GM12878 (cell line): Measurements from ENCODE around the gene ZFTA. TPM values are rescaled to one million over a fixed set of nuclear protein-coding genes. Genes with fewer than 3 reads are reported as not detected.

Experiments
- ATAC-seq: fragments of 200-7000 bp; cut with Tn5 transposase; 3 replicates; pipeline ENCODE4 v1.9.1; 2020; ENCODE audit warnings: mild to moderate bottlenecking, moderate library complexity
- BruUV-seq: library from RNA; stranded (reverse); fragments of 400-500 nt; replicated peaks from 2 replicates; lab custom pipeline; 2021; lab: Mats Ljungman, UMichigan
- CTCF ChIA-PET: fragments of 300-600 bp; sonication (Branson Sonifier 250); formaldehyde crosslinking; extraction: SDS; loops from one replicate; lab custom pipeline; 2021; ENCODE audit warnings: inconsistent platforms; lab: Yijun Ruan, JAX
- POLR2A ChIA-PET: fragments of 350-600 bp; formaldehyde crosslinking; extraction: SDS; loops from one replicate; lab custom pipeline; 2021; ENCODE audit warnings: inconsistent platforms; lab: Charles Lee
- RAD21 ChIA-PET: fragments of 300-600 bp; sonication (Branson Sonifier 250); formaldehyde crosslinking; loops from one replicate; lab custom pipeline; 2023; ENCODE audit warnings: antibody characterized with exemption; ENCODE audit not compliant: unreplicated experiment; lab: Charles Lee
- SMC1A ChIA-PET: fragments of 300-600 bp; sonication (Branson Sonifier 250); formaldehyde crosslinking; loops from one replicate; lab custom pipeline; 2023; ENCODE audit not compliant: unreplicated experiment, uncharacterized antibody; lab: Charles Lee
- DNase-seq: peaks from one replicate; pipeline ENCODE4 v3.0.0-alpha.2; 2011; ENCODE audit warnings: low read depth, low spot score
- FAIRE-seq: peaks from 3 replicates; lab custom pipeline; 2011; peaks lifted over from hg19 to GRCh38; lab: Jason Lieb, UNC
- H2AFZ ChIP-seq: 2 replicates; pipeline ENCODE4 v1.6.0; 2011; ENCODE audit warnings: low read depth, low read length, control low read depth; ENCODE audit not compliant: control insufficient read depth
- H3K27ac ChIP-seq: 2 replicates; pipeline ENCODE4 v1.5.1; 2011; ENCODE audit warnings: control low read depth; ENCODE audit not compliant: control insufficient read depth, insufficient read depth
- H3K27me3 ChIP-seq, 2 experiments: replicated peaks in 1 of 2; 2 replicates each; pipeline versions ENCODE4 v1.6.0 to v1.6.1; 2011; ENCODE audit warnings: low read length in 1 of 2; ENCODE audit not compliant: control insufficient read depth in 2 of 2, insufficient read depth in 2 of 2
- H3K36me3 ChIP-seq, 2 experiments: 2 replicates each; pipeline ENCODE4 v1.5.1; 2011; ENCODE audit warnings: low read length in 1 of 2; ENCODE audit not compliant: control insufficient read depth in 2 of 2, insufficient read depth in 2 of 2
- H3K4me1 ChIP-seq: 2 replicates; pipeline ENCODE4 v1.6.1; 2011; ENCODE audit warnings: mild to moderate bottlenecking, low read length, moderate library complexity, mixed read lengths; ENCODE audit not compliant: control insufficient read depth, insufficient read depth
- H3K4me2 ChIP-seq: 2 replicates; pipeline ENCODE4 v1.6.0; 2011; ENCODE audit warnings: control low read depth; ENCODE audit not compliant: control insufficient read depth, insufficient read depth
- H3K4me3 ChIP-seq: fragments of 200-600 bp; sonication (generic); 2 replicates; pipeline ENCODE4 v1.5.1; 2016
- H3K79me2 ChIP-seq: 2 replicates; pipeline ENCODE4 v1.6.0; 2011; ENCODE audit warnings: low read length; ENCODE audit not compliant: control insufficient read depth, insufficient read depth
- H3K9ac ChIP-seq: 2 replicates; pipeline ENCODE4 v1.8.0; 2011; ENCODE audit warnings: low read length, control low read depth, mixed read lengths; ENCODE audit not compliant: control insufficient read depth, insufficient read depth
- H3K9me3 ChIP-seq: replicated peaks from 3 replicates; pipeline ENCODE4 v1.5.1; 2011; ENCODE audit warnings: mild to moderate bottlenecking, low read length; ENCODE audit not compliant: control insufficient read depth, insufficient read depth
- H4K20me1 ChIP-seq: 2 replicates; pipeline ENCODE4 v1.6.0; 2011; ENCODE audit not compliant: control insufficient read depth, insufficient read depth
- CHD2 ChIP-seq: IDR thresholded peaks from 2 replicates; pipeline ENCODE4 v1.6.1; 2011; ENCODE audit warnings: low read depth, low read length, improper control_type of control experiment, borderline replicate concordance
- JUND ChIP-seq: IDR thresholded peaks from 2 replicates; pipeline ENCODE4 v1.6.1; 2012; ENCODE audit warnings: low read depth, mild to moderate bottlenecking, low read length, improper control_type of control experiment, moderate library complexity
- NBN ChIP-seq: fragments of 450-650 bp; IDR thresholded peaks from 2 replicates; pipeline ENCODE4 v1.6.1; 2016
- NR2C2 ChIP-seq: IDR thresholded peaks from 2 replicates; pipeline ENCODE4 v1.6.1; 2011; ENCODE audit warnings: borderline replicate concordance, low read depth; ENCODE audit not compliant: control insufficient read depth, insufficient read length
- POLR2AphosphoS2 ChIP-seq: IDR thresholded peaks from 2 replicates; pipeline ENCODE4 v1.6.1; 2011; ENCODE audit warnings: low read depth, mild to moderate bottlenecking, low read length, improper control_type of control experiment, moderate library complexity
- REST ChIP-seq: IDR thresholded peaks from 2 replicates; pipeline ENCODE4 v1.6.1; 2012; ENCODE audit warnings: mild to moderate bottlenecking, low read depth, low read length
- SP1 ChIP-seq: IDR thresholded peaks from one replicate; pipeline ENCODE4 v1.6.1; 2011; ENCODE audit warnings: low read depth, low read length
- USF2 ChIP-seq: IDR thresholded peaks from 2 replicates; pipeline ENCODE4 v1.6.1; 2011; ENCODE audit warnings: low read depth, low read length, improper control_type of control experiment, borderline replicate concordance
- ZNF687 ChIP-seq: fragments of 450-650 bp; IDR thresholded peaks from 2 replicates; pipeline ENCODE4 v1.6.1; 2017; ENCODE audit warnings: mild to moderate bottlenecking, moderate library complexity
- WGBS: methylation state at CpG from one replicate; pipeline ENCODE4 v1.1.6; 2016; ENCODE audit warnings: low lambda C conversion rate; ENCODE audit not compliant: insufficient replicate concordance, insufficient coverage; ENCODE audit errors: missing lambda C conversion rate; 5-methylcytosine and 5-hydroxymethylcytosine counted together
- in situ Hi-C: fragments of 300-500 bp; cut with MboI; formaldehyde crosslinking; loops from 9 replicates; pipeline ENCODE4 v1.14.3; 2018; ENCODE audit warnings: mixed read lengths
- intact Hi-C: fragments of 100-400 bp; cut with micrococcal nuclease; formaldehyde crosslinking; loops from one replicate; pipeline ENCODE4 v1.14.2; 2022; ENCODE audit not compliant: unreplicated experiment
- polyA plus RNA-seq, 11 experiments: library from polyadenylated mRNA; depleted of rRNA in 4 of 11; unstranded in 6 of 11; stranded (reverse) in 5 of 11; fragments of >200 nt; fragmentation: Nextera tagmentation in 4 of 11; fragmentation: Illumina TruSeq in 1 of 11; extraction: Ambion mirVana in 4 of 11; extraction: Trizol in 1 of 11; gene quantifications; 1 replicate in 1 of 11; 2 replicates in 10 of 11; pipeline versions ENCODE4 v1.2.1 to v1.2.3, GENCODE V29; 2011 to 2016; ENCODE audit warnings: inconsistent platforms in 2 of 11, missing spikeins in 2 of 11, low read depth in 1 of 11
- total RNA-seq, 4 experiments: library from RNA; depleted of rRNA in 3 of 4; stranded (reverse); fragments of >200 nt in 3 of 4; fragmentation: Illumina TruSeq in 1 of 4; extraction: Trizol in 1 of 4; gene quantifications; 2 replicates each; pipeline versions ENCODE4 v1.2.1 to v1.2.3, GENCODE V29; 2013 to 2021
- TF ChIP-seq, protein P1 (sequence below): fragments of 450-650 bp; conservative IDR thresholded peaks from 2 replicates; pipeline ENCODE4 v1.6.1; 2017; ENCODE audit warnings: mild to moderate bottlenecking, moderate library complexity

Gene ZFTA
- total and polyA plus RNA-seq, 10 of the 15 experiments (the other 5 are each of a cell fraction or from before 2014, with no cell fraction given): 0.39 to 7.9 (median 2.2) TPM

DNA sequence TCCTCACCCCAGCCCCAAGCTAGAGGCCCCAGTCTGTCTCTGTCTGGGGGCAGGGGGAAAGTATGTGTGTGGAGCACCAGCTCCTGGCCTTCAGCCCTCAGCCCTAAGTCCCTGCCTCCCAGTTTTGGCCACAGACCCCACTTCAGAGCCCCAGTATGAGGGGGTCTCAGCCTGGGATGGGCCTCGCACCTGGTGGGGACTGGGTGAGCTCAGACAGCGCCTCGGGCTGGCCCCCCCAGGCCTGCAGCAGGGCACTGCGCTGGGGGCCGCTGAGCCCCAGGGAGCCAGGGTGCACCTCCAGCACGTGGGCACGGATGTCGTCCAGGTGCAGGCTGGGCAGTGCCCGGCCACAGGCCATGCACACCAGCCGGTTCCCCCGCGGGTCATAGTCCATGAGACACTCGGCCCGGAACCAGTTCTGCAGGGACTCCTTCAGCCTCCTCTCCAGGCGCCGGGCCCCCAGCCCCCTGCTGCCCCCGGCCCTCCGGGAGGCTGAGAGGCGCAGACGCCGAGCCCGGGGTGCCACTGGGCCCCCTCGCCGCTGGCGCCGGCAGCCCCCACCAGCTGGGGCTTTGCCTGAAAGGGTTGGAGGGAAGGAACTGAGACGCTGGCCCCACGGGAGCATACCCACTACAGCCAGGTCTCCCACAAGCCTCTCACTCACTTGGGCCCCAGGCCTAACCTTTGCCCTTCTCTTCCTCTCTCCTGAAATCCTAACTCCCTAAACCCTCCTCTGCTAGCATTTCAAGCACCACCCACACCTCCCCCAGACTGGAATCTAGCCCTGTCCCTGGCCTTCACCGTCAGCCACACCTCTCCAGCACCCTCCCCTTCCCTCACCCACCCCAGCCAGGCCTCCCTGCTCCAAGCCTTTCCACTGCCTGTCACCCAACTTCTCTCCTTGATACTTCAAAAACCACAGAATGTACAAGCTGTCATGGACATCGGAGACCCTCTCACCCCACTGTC lies 3.6 kb downstream of the ZFTA start (continued):
- no peak for TF ChIP-seq REST
- TF ChIP-seq USF2: no peak

DNA sequence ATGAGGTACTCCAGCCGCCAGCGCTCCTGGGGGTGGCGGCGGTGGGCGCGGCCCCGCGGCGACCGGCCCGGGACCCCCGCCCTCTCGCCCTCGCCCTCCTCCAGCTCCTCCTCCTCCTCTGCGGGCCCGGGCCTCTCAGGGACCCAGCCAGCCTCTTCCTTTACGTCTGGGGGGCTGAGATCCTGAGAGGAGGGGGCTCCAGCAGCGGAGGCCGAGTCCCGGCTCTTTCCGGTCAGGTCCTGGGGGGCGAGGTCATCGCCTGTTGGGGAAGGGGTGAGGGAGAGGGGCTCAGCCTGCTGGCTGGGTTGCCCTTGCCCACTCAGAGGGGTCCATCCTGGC lies 4.3 kb downstream of the ZFTA start:
- 80% methylated on average over 2 of the region's 23 CpGs for WGBS
- ATAC-seq: no peak
- Histone ChIP-seq H3K27me3 (no peaks in the 10 kb centered on the region; a peak in 1 of 4 replicates), H3K4me2 (no peak overlapping the region), H3K4me1 (peaks cover 3% of the 10 kb centered on the region; the same call in 1 of the 2 replicates), H3K36me3 (peaks cover 0 to 3% of the 10 kb centered on the region in 2 experiments; a peak in 2 of 4 replicates), H3K4me3 (no peak overlapping the region), H3K27ac (no peak overlapping the region), H3K9me3 (no peaks in the 10 kb centered on the region), H3K79me2 (no peaks in the 10 kb centered on the region; the same call in 1 of the 2 replicates), H2AFZ (no peak overlapping the region), H3K9ac (no peak overlapping the region), H4K20me1 (peaks cover 5% of the 10 kb centered on the region; the same call in 1 of the 2 replicates)
- ChIA-PET SMC1A (no interaction called here), POLR2A (no interaction called here), CTCF (no interaction called here), RAD21 (no interaction called here)
- no TSS peak for BruUV-seq
- no peak for DNase-seq
- in situ Hi-C loops (no loop called here), intact Hi-C loops (no loop called here)
- FAIRE-seq: no peak
- TF ChIP-seq ZNF687: no peak
- no peak for TF ChIP-seq JUND
- no peak for TF ChIP-seq SP1
- no peak for TF ChIP-seq NR2C2
- TF ChIP-seq CHD2: no peak
- TF ChIP-seq NBN: no peak
- TF ChIP-seq POLR2AphosphoS2: no peak
- TF ChIP-seq, protein P1, sequence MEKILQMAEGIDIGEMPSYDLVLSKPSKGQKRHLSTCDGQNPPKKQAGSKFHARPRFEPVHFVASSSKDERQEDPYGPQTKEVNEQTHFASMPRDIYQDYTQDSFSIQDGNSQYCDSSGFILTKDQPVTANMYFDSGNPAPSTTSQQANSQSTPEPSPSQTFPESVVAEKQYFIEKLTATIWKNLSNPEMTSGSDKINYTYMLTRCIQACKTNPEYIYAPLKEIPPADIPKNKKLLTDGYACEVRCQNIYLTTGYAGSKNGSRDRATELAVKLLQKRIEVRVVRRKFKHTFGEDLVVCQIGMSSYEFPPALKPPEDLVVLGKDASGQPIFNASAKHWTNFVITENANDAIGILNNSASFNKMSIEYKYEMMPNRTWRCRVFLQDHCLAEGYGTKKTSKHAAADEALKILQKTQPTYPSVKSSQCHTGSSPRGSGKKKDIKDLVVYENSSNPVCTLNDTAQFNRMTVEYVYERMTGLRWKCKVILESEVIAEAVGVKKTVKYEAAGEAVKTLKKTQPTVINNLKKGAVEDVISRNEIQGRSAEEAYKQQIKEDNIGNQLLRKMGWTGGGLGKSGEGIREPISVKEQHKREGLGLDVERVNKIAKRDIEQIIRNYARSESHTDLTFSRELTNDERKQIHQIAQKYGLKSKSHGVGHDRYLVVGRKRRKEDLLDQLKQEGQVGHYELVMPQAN: no peak
